Tibial nerve (tissue), 4 donors: ENCODE measurements around the gene PDCD6IP. TPM values are rescaled to one million over a fixed set of nuclear protein-coding genes. Genes with fewer than 3 reads are reported as not detected.

Source experiments
- DNase-seq, 2 donors: peaks; one replicate each; pipeline ENCODE4 v3.0.0-alpha.2; 2019; ENCODE audit warnings: low spot score in 2 of 2
- H3K27ac ChIP-seq, 4 donors: fragments of 200-600 bp; sonication (generic) in 3 of 4; one replicate each; pipeline ENCODE4 v1.5.1; 2017 to 2019; ENCODE audit warnings: mild to moderate bottlenecking in 1 of 4
- H3K27me3 ChIP-seq, 2 donors: fragments of 200-600 bp; sonication (generic) in 1 of 2; one replicate each; pipeline versions ENCODE4 v1.5.1 to v1.6.0; 2017 to 2019
- H3K36me3 ChIP-seq, 3 donors: fragments of 200-600 bp; sonication (generic); one replicate each; pipeline ENCODE4 v1.5.1; 2018 to 2019
- H3K4me1 ChIP-seq, 4 donors: fragments of 200-600 bp; sonication (generic) in 3 of 4; one replicate each; pipeline ENCODE4 v1.5.1; 2017 to 2019
- H3K4me3 ChIP-seq, 4 donors: fragments of 200-600 bp; sonication (generic) in 3 of 4; one replicate each; pipeline ENCODE4 v1.5.1; 2017 to 2019; ENCODE audit warnings: mild to moderate bottlenecking in 1 of 4, moderate library complexity in 1 of 4
- H3K9me3 ChIP-seq, 4 donors: fragments of 200-600 bp; sonication (generic) in 3 of 4; one replicate each; pipeline ENCODE4 v1.5.1; 2017 to 2019
- EP300 ChIP-seq, 2 donors: sonication (generic); formaldehyde crosslinking; IDR thresholded peaks; one replicate each; pipeline ENCODE4 v1.6.1; 2017; ENCODE audit warnings: antibody characterized with exemption in 2 of 2, mild to moderate bottlenecking in 1 of 2
- POLR2A ChIP-seq, 2 donors: fragments of 450-650 bp; IDR thresholded peaks; one replicate each; pipeline ENCODE4 v1.6.1; 2017; ENCODE audit warnings: antibody characterized with exemption in 2 of 2, mild to moderate bottlenecking in 2 of 2, moderate library complexity in 2 of 2
- WGBS, 2 donors: methylation state at CpG; one replicate each; pipeline ENCODE4 v1.1.5; 2018; 5-methylcytosine and 5-hydroxymethylcytosine counted together
- total RNA-seq, 4 donors: library from RNA; depleted of rRNA; stranded (reverse); fragments of >200 nt; gene quantifications; one replicate each; pipeline ENCODE4 v1.1.0, GENCODE V29; 2016
- TF ChIP-seq, protein P1 (sequence below), 5 experiments: fragments of 200-600 bp in 3 of 5; fragments of 450-650 bp in 2 of 5; sonication (generic) in 3 of 5; IDR thresholded peaks; one replicate each; pipeline ENCODE4 v1.5.1; 2016 to 2019; ENCODE audit warnings: antibody characterized with exemption in 5 of 5, mild to moderate bottlenecking in 3 of 5, moderate library complexity in 2 of 5

PDCD6IP gene
- total RNA-seq, 4 donors from 2014 or later: 151 to 436 (median 259) TPM

DNA sequence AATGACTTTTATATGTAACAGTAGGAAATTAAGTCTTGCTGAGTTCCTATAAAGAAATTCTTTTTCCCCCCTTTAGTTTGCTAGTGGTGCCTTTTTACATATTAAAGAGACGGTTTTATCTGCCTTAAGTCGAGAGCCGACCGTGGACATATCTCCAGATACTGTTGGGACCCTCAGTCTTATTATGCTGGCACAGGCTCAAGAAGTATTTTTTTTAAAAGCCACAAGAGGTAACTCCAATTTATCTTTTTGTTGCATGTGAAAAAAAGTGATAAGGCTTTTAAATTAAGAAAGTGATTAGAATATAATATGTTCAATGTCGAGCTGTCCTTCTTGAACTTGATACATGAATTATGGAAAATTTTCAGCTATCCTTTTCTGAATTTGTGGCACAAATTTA lies 26.7 kb downstream of the PDCD6IP start:
- Histone ChIP-seq H3K9me3 (no peaks in the 10 kb centered on the region), H3K27me3 (no peaks in the 10 kb centered on the region), H3K4me1 (no peaks in the 10 kb centered on the region), H3K27ac (no peak overlapping the region), H3K36me3 (peaks cover 0 to 60% (median 6%) of the 10 kb centered on the region in 3 donors), H3K4me3 (no peak overlapping the region)
- no peak for TF ChIP-seq POLR2A (IDR thresholded peaks at IDR 0.05)
- DNase-seq: no peak
- WGBS, 2 donors: 87 to 94% methylated on average over 5 of the region's 5 CpGs

DNA sequence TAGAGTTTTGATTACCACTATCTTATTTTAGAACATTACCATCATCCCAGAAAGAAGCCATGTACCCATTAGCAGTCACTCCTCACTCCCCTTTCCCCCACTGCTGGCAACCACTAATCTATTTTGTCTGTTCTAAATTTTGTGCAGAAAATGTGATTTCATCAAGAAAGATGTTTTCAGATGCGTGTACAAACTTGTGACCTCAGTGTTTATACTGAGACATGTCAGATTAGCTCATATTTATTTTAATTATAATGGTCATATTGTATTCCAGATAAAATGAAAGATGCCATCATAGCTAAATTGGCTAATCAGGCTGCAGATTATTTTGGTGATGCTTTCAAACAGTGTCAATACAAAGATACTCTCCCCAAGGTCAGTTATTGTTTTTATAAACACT lies 27.8 kb downstream of the PDCD6IP start:
- Histone ChIP-seq H3K4me3 (no peak overlapping the region), H3K9me3 (no peaks in the 10 kb centered on the region), H3K27ac (no peak overlapping the region), H3K4me1 (no peaks in the 10 kb centered on the region), H3K36me3 (peaks cover 0 to 71% (median 6%) of the 10 kb centered on the region in 3 donors), H3K27me3 (no peaks in the 10 kb centered on the region)
- TF ChIP-seq EP300 (IDR thresholded peaks at IDR 0.05) (no peak), POLR2A (IDR thresholded peaks at IDR 0.05) (no peak)
- TF ChIP-seq, protein P1, sequence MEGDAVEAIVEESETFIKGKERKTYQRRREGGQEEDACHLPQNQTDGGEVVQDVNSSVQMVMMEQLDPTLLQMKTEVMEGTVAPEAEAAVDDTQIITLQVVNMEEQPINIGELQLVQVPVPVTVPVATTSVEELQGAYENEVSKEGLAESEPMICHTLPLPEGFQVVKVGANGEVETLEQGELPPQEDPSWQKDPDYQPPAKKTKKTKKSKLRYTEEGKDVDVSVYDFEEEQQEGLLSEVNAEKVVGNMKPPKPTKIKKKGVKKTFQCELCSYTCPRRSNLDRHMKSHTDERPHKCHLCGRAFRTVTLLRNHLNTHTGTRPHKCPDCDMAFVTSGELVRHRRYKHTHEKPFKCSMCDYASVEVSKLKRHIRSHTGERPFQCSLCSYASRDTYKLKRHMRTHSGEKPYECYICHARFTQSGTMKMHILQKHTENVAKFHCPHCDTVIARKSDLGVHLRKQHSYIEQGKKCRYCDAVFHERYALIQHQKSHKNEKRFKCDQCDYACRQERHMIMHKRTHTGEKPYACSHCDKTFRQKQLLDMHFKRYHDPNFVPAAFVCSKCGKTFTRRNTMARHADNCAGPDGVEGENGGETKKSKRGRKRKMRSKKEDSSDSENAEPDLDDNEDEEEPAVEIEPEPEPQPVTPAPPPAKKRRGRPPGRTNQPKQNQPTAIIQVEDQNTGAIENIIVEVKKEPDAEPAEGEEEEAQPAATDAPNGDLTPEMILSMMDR (IDR thresholded peaks at IDR 0.05): no peak
- 74 to 75% methylated on average over 1 of the region's 1 CpG for WGBS, 2 donors
- no peak for DNase-seq

- Histone ChIP-seq H3K27me3 (no peaks in the 10 kb centered on the region), H3K4me3 (no peak overlapping the region), H3K36me3 (peaks cover 0 to 71% (median 6%) of the 10 kb centered on the region in 3 donors), H3K9me3 (no peaks in the 10 kb centered on the region), H3K4me1 (no peaks in the 10 kb centered on the region), H3K27ac (no peak overlapping the region)
- TF ChIP-seq, protein P1 (IDR thresholded peaks at IDR 0.05): no peak
- TF ChIP-seq EP300 (IDR thresholded peaks at IDR 0.05) (no peak), POLR2A (IDR thresholded peaks at IDR 0.05) (no peak)
- 94% methylated on average over 1 of the region's 1 CpG for WGBS, 2 donors
- DNase-seq: no peak
Measured at GRCh38 chr3:33826688-33827087, 28.3 kb downstream of the PDCD6IP start.

- no peak overlapping the region for H3K27ac ChIP-seq
- peaks cover 0 to 51% (median under 1%) of the 10 kb centered on the region in 3 donors for H3K36me3 ChIP-seq
- no peak overlapping the region for H3K4me3 ChIP-seq
- H3K4me1 ChIP-seq: peaks cover 0 to 6% (median 0%) of the 10 kb centered on the region in 4 donors
- 71 to 74% methylated on average over 2 of the region's 2 CpGs for WGBS, 2 donors
- no peaks in the 10 kb centered on the region for H3K27me3 ChIP-seq
- no peak for TF ChIP-seq POLR2A (IDR thresholded peaks at IDR 0.05)
- TF ChIP-seq, protein P1 (IDR thresholded peaks at IDR 0.05): no peak
- TF ChIP-seq EP300 (IDR thresholded peaks at IDR 0.05): no peak
- DNase-seq: no peak
- H3K9me3 ChIP-seq: no peaks in the 10 kb centered on the region
Measured at GRCh38 chr3:33829720-33830119, 31.3 kb downstream of the PDCD6IP start.

DNA sequence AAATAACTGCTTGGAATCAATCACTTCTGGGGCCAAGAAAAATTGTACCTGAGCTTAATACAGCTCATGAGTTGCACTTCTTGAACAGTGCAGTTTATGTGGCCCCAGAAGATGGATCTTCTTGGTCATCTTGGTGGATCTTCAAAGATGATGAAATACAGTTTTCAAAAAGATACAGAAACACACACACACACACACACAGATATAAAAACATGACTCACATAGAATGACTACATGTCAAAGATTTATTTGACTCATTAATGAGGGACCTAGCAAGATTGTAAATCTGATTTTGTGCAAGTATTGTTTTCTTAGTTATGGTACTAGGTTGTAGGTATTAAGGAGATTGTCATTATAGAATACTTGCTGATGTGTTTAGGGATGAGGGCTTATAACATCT lies 32.6 kb downstream of the PDCD6IP start:
- Histone ChIP-seq H3K4me3 (no peak overlapping the region), H3K27me3 (no peaks in the 10 kb centered on the region), H3K36me3 (peaks cover 0 to 52% (median 0%) of the 10 kb centered on the region in 3 donors)

More for the DNA sequence above, 32.6 kb downstream of the PDCD6IP start:
- no peak for DNase-seq
- peaks cover 0 to 6% (median 0%) of the 10 kb centered on the region in 4 donors for H3K4me1 ChIP-seq
- no peak for TF ChIP-seq POLR2A (IDR thresholded peaks at IDR 0.05)
- TF ChIP-seq, protein P1 (IDR thresholded peaks at IDR 0.05): no peak
- TF ChIP-seq EP300 (IDR thresholded peaks at IDR 0.05): no peak
- no peaks in the 10 kb centered on the region for H3K9me3 ChIP-seq
- no peak overlapping the region for H3K27ac ChIP-seq
